NCI-H146 treated with DMSO at 0.1 percent for 48 hours (cell line): ENCODE measurements around the gene RGS9.
"Not testable (repeated sequence)": the region's sequence is repeated elsewhere in the genome, so short reads cannot be mapped to it uniquely, and the experiment has no call there.

Source experiments
- DNase-seq: peaks from one replicate; lab custom pipeline; 2025; ENCODE audit not compliant: unreplicated experiment; lab: John Stamatoyannopoulos, UW

RGS9 gene

DNA sequence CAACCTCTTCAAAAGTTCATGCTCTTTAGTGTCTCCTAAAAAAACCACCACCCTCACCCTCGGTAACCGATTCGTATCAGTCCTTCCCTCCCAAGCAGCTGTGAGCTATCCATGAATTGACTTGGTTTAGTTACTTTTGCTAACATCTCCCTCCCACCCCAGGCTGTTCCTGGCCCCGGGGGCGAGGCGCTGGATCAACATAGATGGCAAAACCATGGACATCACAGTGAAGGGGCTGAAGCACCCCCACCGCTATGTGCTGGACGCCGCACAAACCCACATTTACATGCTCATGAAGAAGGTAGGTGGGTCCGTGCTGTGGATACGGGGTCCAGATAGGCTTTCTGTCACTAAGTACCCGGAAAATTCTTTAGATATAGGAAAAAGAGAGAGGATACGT, 66.8 kb downstream of the RGS9 start:
- DNase-seq: no peak

DNA sequence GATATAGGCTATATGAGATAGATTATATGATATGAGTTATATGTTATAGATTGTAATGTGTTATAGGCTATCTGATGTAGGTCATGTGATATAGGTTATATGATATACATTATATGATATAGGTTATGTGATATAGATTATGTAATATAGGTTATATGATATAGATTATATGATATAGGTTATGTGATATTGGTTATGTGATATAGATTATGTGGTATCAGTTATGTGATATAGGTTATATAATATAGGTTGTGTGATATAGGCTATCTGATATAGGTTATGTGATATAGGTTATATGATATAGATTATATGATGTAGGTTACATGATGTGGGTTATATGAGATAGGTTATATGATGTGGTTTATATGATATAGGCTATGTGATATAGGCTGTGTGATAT, 68.5 kb downstream of the RGS9 start:
- DNase-seq: no peak

DNA sequence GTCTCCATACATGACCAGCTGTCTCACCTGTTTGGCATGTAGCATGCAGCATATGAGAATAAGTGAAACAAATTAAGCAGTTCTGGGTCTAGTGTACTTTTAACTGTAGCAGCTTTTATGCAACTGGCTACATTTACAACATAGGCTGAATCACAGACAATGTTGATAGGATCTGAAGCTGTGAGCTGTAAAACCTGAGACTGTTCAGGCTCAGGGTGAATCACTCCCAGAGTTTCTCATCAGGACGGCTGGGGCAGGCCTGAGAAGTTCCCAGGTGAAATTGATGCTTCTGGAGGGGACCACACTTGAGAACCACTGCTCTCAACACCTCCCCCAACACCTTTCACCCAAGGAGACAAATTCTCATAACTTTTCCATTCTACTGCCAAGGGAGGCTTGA, 70.3 kb downstream of the RGS9 start:
- DNase-seq: not testable (repeated sequence)

DNA sequence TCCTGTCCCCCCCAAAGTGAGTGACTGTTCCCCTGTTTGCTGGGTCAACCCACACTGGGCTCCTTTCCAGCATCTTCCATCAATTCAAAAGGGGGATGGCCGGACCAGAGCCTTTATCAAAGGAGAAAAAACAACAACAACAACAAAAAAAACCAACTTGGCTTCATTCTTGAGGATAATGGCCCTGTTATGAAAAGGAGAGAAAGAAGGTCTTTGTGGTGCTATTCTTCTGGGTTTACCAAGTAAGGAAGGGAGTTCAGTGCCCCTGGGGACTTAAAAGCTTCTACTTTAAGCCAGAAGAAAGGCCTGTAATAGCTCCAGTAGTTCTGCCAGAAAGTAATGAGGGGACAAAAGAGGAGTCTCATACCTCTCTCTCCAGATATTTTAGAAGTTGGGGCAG, 71.5 kb downstream of the RGS9 start:
- no peak for DNase-seq

DNA sequence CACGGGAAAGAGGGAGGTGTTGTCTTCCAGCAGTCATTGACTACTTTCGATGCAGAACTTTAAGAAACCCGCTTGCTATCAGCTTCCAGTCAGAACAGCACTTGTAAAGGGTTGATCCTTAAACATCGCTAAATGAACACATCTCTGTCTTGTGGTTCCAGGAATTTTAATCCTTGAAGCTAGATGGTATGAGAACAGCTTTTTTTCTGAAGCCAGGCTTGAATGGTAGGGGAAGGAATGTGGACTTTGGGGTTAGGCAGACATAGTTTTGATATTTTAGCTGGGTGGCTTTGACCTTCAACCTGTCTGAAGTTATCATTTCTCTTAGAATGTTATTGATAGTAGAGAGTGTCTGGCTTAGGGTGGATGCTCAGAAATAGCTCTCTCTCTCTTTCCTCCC, 81.1 kb downstream of the RGS9 start:
- no peak for DNase-seq

DNA sequence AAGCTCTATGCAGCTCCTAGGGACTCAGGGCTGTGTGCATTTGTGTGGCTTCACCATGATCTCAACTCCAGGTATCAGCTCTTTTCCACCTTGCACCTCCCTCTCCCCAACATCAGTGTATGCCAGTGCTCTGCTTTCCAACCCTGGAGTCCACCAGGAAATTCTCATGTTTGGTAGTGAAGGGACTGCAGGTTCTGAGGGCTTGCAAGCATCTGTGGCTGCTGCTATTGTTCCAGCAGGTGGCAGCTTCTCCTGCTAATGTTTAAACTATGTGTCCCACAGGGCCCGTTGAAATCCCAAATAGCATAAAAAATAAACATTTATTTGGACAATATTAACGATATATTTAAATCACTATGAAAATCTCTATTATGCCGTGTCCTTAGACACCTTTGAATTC, 82.0 kb downstream of the RGS9 start:
- no peak for DNase-seq

DNA sequence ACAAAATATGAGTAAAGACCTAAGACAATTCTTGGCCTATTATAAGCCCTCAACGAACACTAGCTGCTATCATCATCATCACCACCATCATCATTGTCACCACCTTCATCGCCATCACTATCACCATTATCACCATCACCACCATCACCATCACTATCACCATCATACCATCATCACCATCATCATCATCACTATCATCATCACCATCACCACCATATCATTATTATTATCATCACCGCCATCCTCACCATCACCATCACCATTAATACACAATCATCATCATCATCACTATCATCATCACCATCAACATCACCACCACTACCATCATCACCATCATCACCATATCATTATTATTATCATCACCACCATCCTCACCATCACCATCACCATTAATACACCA, 82.5 kb downstream of the RGS9 start:
- DNase-seq: no peak

DNA sequence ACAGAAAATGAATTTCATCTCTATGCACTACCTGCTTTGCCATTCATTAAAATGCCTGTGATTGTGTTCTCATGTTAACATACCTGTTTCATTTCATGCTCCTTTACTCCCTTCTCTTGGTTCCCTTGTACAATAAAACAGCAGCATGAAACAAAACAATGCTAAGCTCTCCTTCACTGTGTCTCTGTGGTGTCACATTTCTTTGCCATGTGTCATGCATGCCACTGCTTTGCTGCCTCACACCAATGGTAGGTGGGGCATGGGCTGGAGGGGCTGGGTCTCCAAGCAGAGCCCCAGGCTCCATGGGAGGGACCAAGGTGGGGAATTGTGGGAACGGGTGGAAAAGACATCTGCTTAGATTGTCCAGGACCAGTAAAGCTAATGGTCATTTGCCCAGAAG, 83.6 kb downstream of the RGS9 start:
- DNase-seq: no peak

DNA sequence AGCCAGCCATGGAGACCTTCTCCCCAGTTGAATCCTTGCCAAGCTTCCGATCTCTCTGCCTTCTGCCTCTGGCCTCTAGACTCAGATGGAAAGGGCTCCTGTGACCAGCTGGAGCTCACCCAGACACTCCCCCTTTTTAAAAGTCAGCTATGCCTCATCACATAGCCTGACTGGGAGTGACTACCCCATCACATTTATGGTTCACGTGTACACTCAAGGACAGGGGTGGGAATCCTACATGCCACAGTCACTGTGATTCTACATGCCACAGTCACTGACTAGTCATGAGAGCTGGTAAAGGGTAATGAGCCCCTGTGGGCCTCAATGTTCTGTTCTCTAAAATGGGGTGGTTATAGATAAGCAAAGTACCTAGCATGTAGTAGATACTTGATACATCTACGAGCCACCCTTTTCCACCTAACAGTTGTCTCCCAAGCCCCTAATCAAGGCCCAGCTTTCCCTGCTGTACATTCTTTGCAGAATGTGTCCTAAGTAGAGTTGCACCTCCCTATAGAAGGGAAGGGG, 85.1 kb downstream of the RGS9 start:
- DNase-seq: no peak

DNA sequence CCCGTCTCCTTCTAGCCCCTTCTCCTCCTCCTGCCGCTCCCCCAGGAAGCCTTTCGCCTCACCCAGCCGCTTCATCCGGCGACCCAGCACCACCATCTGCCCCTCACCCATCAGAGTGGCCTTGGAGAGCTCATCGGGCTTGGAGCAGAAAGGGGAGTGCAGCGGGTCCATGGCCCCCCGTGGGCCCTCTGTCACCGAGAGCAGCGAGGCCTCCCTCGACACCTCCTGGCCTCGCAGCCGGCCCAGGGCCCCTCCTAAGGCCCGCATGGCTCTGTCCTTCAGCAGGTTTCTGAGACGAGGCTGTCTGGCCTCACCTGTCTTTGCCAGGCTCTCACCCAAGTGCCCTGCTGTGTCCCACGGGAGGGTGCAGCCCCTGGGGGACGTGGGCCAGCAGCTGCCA, 87.9 kb downstream of the RGS9 start:
- DNase-seq: no peak

DNA sequence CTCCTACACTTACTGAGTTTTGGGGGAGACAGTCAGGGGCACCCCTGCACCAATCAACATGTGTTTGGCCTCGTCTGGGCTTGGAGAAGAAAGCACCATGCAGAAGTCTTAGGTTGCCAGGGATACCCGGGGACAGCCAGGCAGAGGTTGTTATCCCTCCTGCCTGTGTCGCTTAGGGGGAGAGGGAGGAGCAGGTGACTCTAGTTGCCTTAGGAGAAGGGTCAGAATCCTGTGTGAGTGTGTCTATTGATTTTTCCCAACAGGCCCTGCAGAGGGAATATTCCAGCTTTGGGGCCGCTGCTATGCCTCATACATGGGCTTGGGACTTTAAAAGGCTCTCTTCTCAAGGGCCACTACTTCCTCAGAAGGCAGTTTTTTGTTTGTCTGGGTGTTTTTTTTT, 89.1 kb downstream of the RGS9 start:
- peak; percentile 8 for DNase-seq

DNA sequence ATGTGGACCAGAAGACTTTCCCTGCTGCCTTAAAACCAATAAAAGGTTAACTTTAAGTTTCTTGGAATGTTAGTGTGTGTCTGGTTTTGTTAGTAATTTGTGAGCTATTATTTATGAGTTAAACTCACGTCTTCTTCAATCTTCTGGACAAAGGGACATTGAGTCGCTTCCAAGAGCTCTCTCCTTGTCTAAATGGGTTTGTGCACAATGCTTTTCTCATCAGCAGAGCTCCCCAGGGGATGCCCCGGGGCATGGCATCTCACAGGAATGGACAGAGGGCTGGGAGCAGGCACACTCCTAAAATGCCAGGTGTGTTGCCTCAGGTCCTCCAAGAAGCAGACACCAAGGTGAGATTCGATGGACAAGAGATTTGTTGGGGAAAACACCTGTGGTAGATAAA, 90.5 kb downstream of the RGS9 start:
- DNase-seq: no peak

DNA sequence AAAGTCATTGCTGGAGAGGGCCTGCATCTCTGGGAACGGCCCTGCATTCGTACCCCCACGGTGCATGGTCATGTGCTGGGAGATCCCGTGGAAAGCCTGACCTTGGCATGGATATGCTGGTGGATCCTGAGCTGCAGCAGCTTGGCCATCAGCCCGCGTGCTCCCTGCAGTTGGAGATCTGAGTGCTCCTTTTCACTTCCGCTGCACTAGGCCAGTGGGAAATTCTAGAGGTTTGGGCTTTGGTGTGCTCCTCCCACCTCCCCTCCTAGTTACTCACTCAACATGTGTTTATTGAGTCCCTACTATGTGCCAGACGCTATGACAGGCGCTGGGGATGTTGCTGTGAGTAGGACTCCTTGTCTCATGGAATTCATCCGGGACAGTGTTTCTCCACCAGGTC, 91.1 kb downstream of the RGS9 start:
- DNase-seq: no peak

DNA sequence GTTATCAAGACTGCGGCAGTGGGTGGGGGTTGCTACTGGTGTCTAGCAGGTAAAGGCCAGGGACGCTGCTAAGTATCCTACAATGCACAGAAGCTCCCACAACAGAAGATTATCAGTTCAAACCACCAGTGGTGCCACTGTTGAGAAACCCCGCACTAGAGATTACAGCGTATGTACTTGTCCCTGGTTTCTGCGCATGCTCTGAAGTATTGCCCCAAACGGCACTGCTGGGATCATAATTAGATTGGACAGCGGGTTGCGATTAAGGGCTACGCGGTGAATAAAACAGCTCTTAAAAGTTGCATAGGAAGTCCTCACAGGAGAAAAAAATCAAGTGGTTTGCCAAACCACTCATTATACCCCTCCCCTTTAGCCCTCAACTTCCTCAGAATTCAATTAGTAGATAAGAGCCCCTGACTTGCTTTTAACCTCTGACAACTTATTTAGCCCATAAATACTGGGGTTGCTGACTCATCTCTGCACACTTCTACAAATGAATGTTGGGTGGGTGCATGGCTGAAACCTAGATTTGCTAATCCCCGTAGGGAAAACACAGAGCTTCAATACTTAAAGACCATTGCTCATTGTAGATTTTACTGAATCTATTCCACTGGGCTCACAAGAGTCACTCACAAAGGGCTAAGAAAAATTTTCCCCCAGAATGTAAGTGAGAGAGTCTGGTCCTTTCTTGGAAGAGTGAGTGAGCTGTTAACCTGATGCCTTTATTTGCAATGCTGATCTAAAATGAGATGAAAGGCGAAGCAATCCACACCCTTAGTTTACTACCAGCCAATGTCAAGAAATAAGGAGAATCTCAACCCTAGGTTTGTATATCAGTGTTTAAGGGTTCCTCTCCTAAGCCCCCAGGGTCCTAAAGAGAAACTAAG, 91.8 kb downstream of the RGS9 start:
- no peak for DNase-seq

DNA sequence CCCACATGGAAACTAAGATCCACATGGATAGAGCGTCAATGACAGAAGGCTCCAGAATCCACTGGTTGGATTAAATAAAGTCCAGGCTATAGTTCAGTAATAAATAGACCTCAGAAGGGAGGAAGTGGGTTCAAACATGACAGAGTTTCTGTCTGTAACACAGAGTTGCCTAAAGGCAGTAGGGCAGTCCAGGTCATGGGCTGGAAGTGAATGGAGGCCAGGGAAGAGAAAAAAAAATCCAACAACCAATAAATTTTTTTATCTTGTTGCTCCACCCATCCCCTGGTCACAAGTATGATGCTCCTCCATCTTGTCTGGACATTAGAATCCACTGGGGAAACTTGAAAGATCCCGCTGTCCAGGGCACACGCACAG, 92.4 kb downstream of the RGS9 start:
- no peak for DNase-seq

DNA sequence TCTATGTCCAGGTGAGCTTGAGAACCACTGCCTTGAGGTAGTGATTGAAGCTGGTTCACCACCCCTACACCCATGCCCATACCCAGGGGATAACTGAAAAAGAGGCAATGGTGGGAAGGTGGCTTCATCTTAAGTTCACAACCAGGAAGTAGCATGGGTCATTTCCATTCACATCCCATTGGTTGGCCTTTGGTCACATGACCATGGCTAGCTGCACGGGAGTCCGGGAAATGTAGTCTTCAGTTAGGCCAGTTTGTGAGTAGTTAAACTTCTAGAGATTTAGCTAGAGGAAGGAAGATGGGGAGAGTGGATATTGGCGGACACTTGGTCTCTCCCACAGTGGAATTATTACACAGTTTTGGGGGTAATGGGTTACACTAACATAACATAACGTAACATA, 92.9 kb downstream of the RGS9 start:
- no peak for DNase-seq

DNA sequence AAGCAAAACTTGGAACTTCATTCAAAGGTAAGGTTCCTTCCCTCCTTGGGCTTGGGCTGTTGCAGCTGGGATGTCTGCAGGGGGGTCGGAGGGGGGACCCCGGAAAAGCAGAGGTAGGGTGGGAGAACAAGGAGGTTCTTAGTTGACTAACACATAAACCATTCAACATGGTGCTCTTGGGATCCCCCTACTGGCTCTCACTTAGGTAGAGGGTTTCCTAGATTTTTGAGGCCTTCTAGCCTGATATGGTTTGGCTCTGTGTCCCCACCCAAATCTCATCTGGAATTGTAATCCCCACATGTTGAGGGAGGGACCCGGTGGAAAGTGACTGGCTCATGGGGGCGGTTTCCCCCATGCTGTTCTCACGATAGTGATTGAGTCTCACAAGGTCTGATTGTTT, 93.9 kb downstream of the RGS9 start:
- DNase-seq: no peak

DNA sequence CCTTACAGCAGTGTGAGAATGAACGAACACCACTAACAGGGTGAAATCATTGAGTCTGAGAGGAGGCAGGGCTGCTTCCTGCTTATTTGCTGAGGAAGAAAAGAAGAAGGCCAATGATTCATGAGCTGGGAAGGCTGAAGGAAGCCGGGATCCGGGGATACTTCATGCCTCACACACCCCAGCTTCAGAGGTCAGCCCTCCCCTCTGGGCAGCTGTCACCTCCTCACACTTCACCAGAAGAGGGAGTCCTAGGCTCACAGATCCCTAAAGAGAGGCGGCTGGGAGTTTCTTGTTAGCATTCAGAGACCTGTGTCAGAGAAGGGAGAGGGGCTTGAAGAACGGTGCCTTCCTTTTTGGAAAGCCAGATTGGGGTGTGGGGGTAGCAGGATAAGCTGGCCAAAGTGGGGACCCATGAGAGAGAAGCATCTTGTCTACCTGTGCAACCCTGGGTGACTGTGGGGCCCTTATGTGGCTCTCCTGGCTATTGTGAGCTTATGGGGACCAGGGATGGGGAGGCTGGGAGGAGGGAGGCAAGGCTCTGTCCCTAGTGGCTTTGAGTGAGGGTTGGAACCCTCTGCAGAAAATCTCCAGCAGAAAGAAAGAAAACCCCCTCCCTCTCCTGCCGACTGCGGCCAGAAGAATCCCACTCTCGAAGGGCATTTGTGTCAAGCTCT, 94.6 kb downstream of the RGS9 start:
- peak; percentile 53 for DNase-seq

DNA sequence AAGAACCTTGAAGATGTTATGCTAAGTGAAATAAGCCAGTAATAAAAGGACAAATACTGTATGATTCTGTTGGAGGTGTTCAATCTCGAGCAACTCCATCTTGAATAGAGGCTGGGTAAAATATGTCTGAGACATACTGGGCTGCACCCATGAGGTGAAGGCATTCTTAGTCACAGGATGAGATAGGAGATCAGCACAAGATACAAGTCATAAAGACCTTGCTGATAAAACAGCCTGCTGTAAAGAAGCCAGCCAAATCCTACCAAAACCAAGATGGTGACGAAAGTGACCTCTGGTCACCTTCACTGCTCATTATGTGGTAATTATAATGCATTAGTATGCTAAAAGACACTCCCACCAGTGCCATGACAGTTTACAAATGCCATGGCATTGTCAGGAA, 98.1 kb downstream of the RGS9 start:
- no peak for DNase-seq

DNA sequence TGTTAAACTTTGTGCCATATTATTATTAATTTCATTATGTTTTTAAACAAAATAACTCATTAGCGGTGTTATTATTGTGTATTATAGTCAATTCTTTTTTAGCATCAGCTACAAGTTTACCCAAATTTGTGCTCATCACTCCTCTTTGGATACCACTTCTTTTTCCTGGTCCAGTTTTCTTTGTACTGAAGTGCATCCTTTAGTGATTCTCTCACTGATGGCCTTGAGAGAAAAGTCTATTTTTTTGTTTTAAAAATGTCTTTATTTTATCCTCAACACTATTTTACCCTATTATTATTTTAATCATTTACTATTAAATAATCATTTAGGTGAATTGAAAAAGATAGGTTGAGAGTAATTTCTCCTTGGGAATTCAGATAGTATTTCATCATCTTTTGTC, 99.2 kb downstream of the RGS9 start:
- no peak for DNase-seq

DNA sequence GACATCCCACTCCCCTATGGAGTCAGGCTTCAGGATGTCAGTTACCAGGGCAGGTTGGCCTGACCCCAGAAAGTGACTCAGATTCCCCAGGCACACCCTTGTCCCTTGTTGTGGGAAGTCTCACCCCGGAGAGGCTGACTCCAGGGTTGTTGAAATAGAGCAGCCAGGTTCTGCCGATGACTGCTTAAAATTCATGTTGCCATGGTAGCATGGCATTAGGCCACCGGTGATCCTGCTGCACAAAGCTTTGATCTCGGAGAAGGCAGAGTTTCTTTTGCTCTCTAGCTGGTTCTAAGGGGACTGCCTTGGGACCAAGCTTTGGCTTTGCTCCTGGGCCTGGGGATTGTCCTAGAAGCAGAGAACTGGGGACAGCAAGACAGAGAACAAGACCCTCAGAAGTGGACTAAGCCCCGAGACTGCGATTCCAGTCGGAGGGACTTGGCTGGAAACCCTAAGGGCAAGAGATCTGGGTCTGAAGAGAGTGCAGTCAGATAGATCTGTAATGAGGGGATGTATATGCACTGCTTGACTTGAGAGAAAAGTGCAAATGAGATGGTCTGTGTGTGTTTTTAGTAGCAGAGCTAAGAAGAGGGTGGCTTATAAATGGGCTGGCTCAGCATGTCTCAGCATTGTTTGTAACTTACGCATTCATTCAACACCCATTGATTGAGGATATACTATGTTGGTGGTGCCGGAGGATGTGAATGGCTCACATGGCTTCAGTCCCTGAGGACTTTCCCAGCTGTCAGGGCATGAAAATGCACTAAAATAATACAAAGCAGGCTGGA, 106.9 kb downstream of the RGS9 start:
- peak; percentile 54 for DNase-seq

DNA sequence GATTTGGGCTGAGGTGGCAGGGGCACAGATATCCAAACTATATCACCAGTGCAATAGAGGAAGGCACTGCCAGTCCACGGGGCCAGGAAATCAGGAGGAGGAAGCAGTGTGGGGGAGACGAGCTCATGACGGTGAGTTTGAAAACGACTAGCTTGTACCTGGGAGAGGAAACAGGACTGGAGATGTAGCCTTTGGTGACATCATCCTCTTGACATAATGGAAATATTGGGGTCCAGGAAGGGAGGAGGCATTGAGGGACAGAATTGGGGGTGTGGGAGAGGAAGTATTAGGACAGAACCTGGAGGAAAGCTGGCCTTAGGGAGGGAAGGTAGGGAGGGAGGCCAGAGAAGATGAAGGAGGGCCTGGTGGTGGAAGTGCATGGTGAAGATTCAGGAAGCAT, 109.1 kb downstream of the RGS9 start:
- DNase-seq: no peak
